ENCODE data around the gene KCNJ5.

DNA sequence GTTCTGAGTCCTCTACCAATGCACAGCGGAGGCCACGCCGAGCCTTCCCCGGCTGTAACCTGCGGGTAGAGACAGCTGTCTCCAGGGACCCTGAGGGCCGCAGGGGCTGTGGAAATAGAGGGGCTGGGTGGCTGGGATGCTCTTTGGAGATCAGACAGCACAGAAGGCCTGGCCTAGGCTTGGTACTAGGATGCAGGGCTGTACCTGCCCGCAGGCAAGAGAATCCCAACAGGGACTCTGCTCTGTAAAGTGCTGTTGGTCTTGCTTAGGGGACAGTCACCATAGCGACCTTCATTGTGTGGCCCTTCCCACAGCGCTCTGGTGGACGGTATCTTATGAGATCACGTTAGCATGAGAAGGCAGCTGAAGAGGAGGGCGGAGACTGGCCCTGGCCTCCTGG lies 11.3 kb upstream of the KCNJ5 start:
- TF ChIP-seq, protein P1, sequence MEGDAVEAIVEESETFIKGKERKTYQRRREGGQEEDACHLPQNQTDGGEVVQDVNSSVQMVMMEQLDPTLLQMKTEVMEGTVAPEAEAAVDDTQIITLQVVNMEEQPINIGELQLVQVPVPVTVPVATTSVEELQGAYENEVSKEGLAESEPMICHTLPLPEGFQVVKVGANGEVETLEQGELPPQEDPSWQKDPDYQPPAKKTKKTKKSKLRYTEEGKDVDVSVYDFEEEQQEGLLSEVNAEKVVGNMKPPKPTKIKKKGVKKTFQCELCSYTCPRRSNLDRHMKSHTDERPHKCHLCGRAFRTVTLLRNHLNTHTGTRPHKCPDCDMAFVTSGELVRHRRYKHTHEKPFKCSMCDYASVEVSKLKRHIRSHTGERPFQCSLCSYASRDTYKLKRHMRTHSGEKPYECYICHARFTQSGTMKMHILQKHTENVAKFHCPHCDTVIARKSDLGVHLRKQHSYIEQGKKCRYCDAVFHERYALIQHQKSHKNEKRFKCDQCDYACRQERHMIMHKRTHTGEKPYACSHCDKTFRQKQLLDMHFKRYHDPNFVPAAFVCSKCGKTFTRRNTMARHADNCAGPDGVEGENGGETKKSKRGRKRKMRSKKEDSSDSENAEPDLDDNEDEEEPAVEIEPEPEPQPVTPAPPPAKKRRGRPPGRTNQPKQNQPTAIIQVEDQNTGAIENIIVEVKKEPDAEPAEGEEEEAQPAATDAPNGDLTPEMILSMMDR (optimal IDR thresholded peaks at IDR 0.05 in 1 of 3, IDR thresholded peaks at IDR 0.05 in 1 of 3, conservative IDR thresholded peaks at IDR 0.05 in 1 of 3; ENCODE audit: extremely low read depth in 1 of 3, insufficient read depth in 2 of 3, low read length in 3 of 3), result no peak
- no peak for TF ChIP-seq EZH2 (IDR thresholded peaks at IDR 0.05; ENCODE audit: low read length)
